Chondrocyte (in vitro differentiated cells): ENCODE data around the gene DCDC2C. TPM values are rescaled to one million over a fixed set of nuclear protein-coding genes. Genes with fewer than 3 reads are reported as not detected.

Source experiments
- DNase-seq: peaks from one replicate; pipeline ENCODE4 v3.0.0; 2021; ENCODE audit warnings: mixed read lengths, low spot score
- H3K27ac Mint-ChIP-seq: one replicate; pipeline ENCODE4 v1.8.0; 2021; ENCODE audit warnings: mild to moderate bottlenecking, moderate library complexity, mixed read lengths; ENCODE audit not compliant: unreplicated experiment
- H3K27me3 Mint-ChIP-seq: 2 replicates; pipeline ENCODE4 v1.8.0; 2021; ENCODE audit warnings: low read depth, mixed read lengths
- H3K36me3 Mint-ChIP-seq: 2 replicates; pipeline ENCODE4 v1.8.0; 2021; ENCODE audit warnings: low read depth, mixed read lengths
- H3K4me1 Mint-ChIP-seq: 2 replicates; pipeline ENCODE4 v1.8.0; 2021; ENCODE audit warnings: low read depth, mild to moderate bottlenecking, mixed read lengths
- H3K4me3 Mint-ChIP-seq: one replicate; pipeline ENCODE4 v1.8.0; 2021; ENCODE audit warnings: mild to moderate bottlenecking, moderate library complexity, mixed read lengths; ENCODE audit not compliant: unreplicated experiment
- H3K9me3 Mint-ChIP-seq: 2 replicates; pipeline ENCODE4 v1.8.0; 2021; ENCODE audit warnings: low read depth, mixed read lengths
- CTCF ChIP-seq: fragments of 200-600 bp; sonication (generic); IDR thresholded peaks from 2 replicates; pipeline ENCODE4 v1.5.0; 2021; ENCODE audit warnings: antibody characterized with exemption, mild to moderate bottlenecking, moderate library complexity
- total RNA-seq: library from RNA; stranded (reverse); gene quantifications from 3 replicates; pipeline ENCODE4 v1.2.1, GENCODE V29; 2021

DCDC2C gene
- total RNA-seq, 1 donor from 2014 or later = not detected

- Mint-ChIP-seq H3K27ac (no peak overlapping the region), H3K27me3 (no peaks in the 10 kb centered on the region), H3K4me1 (no peaks in the 10 kb centered on the region), H3K36me3 (no peaks in the 10 kb centered on the region), H3K9me3 (no peaks in the 10 kb centered on the region), H3K4me3 (no peak overlapping the region)
- no peak for TF ChIP-seq CTCF
- DNase-seq = no peak
Observed at GRCh38 chr2:3868012-3868805, 164.8 kb downstream of the DCDC2C start.

GRCh38 chr2:3870222-3870621 lies 166.8 kb downstream of the DCDC2C start:
- no peak for TF ChIP-seq CTCF
- Mint-ChIP-seq H3K27me3 (no peaks in the 10 kb centered on the region), H3K9me3 (no peaks in the 10 kb centered on the region), H3K27ac (no peak overlapping the region), H3K36me3 (no peaks in the 10 kb centered on the region), H3K4me3 (no peak overlapping the region), H3K4me1 (no peaks in the 10 kb centered on the region)
- no peak for DNase-seq

- no peak for DNase-seq
- no peak for TF ChIP-seq CTCF
- Mint-ChIP-seq H3K36me3 (no peaks in the 10 kb centered on the region), H3K4me3 (no peak overlapping the region), H3K27me3 (peaks cover 2% of the 10 kb centered on the region), H3K27ac (no peak overlapping the region), H3K4me1 (no peaks in the 10 kb centered on the region), H3K9me3 (no peaks in the 10 kb centered on the region)
Observed at GRCh38 chr2:3871002-3871401, 167.6 kb downstream of the DCDC2C start.

DNA sequence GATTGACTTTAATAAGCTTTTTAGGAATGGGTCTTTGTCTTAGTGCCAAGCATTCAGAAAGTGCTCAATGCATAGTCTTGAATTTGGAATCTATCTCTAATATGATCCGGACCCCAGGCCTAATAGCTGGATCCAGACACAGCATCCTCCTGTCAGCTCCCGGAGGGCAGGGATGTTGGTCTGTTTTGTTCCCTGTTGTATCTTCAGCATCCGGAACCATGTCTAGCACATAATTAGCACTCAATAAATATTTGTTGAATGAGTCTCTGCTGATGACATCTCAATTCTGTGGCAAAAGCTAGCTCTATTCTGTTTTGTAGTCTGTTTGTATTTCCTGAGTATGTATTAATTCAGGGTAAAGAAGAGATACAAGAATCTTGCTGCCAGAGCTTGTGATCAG lies 169.1 kb downstream of the DCDC2C start:
- DNase-seq = no peak
- TF ChIP-seq CTCF = no peak
- H3K27ac Mint-ChIP-seq = no peak overlapping the region
- H3K4me3 Mint-ChIP-seq = no peak overlapping the region
- H3K9me3 Mint-ChIP-seq = no peaks in the 10 kb centered on the region
- peaks cover 5% of the 10 kb centered on the region for H3K27me3 Mint-ChIP-seq
- no peaks in the 10 kb centered on the region for H3K4me1 Mint-ChIP-seq
- H3K36me3 Mint-ChIP-seq = no peaks in the 10 kb centered on the region

DNA sequence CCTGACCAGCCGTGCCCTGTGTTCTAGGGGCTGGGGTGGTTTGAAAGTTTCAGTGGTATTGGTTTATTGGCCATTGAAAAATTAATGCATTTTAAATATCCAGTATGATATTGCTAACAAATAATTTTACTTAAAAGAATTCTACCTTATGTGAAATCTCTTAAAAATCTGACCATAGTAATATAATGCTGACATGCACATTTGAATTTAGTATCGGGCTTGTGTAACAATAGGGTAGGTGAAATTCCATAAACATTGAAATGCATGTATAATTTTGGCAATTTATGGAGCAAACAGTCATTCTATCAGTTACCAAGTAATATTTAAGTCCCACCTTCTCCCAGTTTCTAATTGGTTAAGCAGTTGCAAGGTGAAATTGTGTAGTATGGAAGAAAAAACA lies 170.5 kb downstream of the DCDC2C start:
- Mint-ChIP-seq H3K36me3 (no peaks in the 10 kb centered on the region), H3K4me3 (no peak overlapping the region), H3K27ac (no peak overlapping the region), H3K9me3 (no peaks in the 10 kb centered on the region), H3K4me1 (no peaks in the 10 kb centered on the region), H3K27me3 (peaks cover 5% of the 10 kb centered on the region)
- DNase-seq = no peak
- no peak for TF ChIP-seq CTCF
